Activated CD4-positive, alpha-beta T cell treated with anti-CD3 and anti-CD28 coated beads, Interleukin-2, amount 10 ng/mL, durations not matched to agents 7 days and 5 days (primary cell): ENCODE measurements around the gene ADGRG3. TPM values are rescaled to one million over a fixed set of nuclear protein-coding genes. Genes with fewer than 3 reads are reported as not detected.

Experiments
- CTCF ChIA-PET: fragments of 350-600 bp; sonication (Branson Sonifier 250); formaldehyde crosslinking; loops from one replicate; lab custom pipeline; 2021; ENCODE audit warnings: antibody characterized with exemption; lab: Charles Lee
- POLR2A ChIA-PET: fragments of 350-600 bp; sonication (Branson Sonifier 250); formaldehyde crosslinking; loops from one replicate; lab custom pipeline; 2021; ENCODE audit warnings: antibody characterized with exemption; lab: Charles Lee
- DNase-seq: peaks from one replicate; pipeline ENCODE4 v3.0.0-alpha.2; 2020
- H3K27ac Mint-ChIP-seq: one replicate; pipeline ENCODE4 v1.8.0; 2021; ENCODE audit warnings: mild to moderate bottlenecking, moderate library complexity, mixed read lengths
- H3K27me3 Mint-ChIP-seq: one replicate; pipeline ENCODE4 v1.8.0; 2021; ENCODE audit warnings: mixed read lengths
- H3K36me3 Mint-ChIP-seq: one replicate; pipeline ENCODE4 v1.8.0; 2021; ENCODE audit warnings: low read depth, mixed read lengths
- H3K4me1 Mint-ChIP-seq: one replicate; pipeline ENCODE4 v1.8.0; 2021; ENCODE audit warnings: mixed read lengths
- H3K4me3 Mint-ChIP-seq: one replicate; pipeline ENCODE4 v1.8.0; 2021; ENCODE audit warnings: mild to moderate bottlenecking, moderate library complexity, mixed read lengths
- H3K9me3 Mint-ChIP-seq: one replicate; pipeline ENCODE4 v1.8.0; 2021; ENCODE audit warnings: mixed read lengths
- total RNA-seq, 2 experiments: library from RNA; stranded (reverse); gene quantifications; one replicate each; pipeline ENCODE4 v1.2.3, GENCODE V29; 2021

ADGRG3 gene
- total RNA-seq, 2 experiments from 2014 or later: not detected

GRCh38 chr16:57635266-57636097 lies 32.6 kb upstream of the ADGRG3 start:
- POLR2A ChIA-PET: no interaction called here
- Mint-ChIP-seq H3K36me3 (no peaks in the 10 kb centered on the region), H3K9me3 (no peaks in the 10 kb centered on the region), H3K4me1 (peaks cover 5% of the 10 kb centered on the region), H3K27ac (no peak overlapping the region), H3K27me3 (peaks cover 33% of the 10 kb centered on the region), H3K4me3 (no peak overlapping the region)
- no peak for DNase-seq
- CTCF ChIA-PET: interaction anchor here (0.8 to 7.9 kb wide), 8 partner anchors 13 to 59 kb away, joined by 3 to 62 read pairs (median 4); no protein-coding TSS in a partner anchor

- ChIA-PET CTCF (interaction anchor here (1.1 to 7.9 kb wide), 4 partner anchors 12 to 60 kb away, joined by 3 to 62 read pairs (median 6); no protein-coding TSS in a partner anchor), POLR2A (no interaction called here)
- no peaks in the 10 kb centered on the region for H3K36me3 Mint-ChIP-seq
- no peak overlapping the region for H3K27ac Mint-ChIP-seq
- H3K9me3 Mint-ChIP-seq: no peaks in the 10 kb centered on the region
- H3K27me3 Mint-ChIP-seq: peaks cover 27% of the 10 kb centered on the region
- peaks cover 2% of the 10 kb centered on the region for H3K4me1 Mint-ChIP-seq
- no peak for DNase-seq
- no peak overlapping the region for H3K4me3 Mint-ChIP-seq
These were observed 31.9 kb upstream of the ADGRG3 start for GRCh38 chr16:57636184-57636583.

GRCh38 chr16:57637020-57637419 lies 31.1 kb upstream of the ADGRG3 start:
- Mint-ChIP-seq H3K4me3 (no peak overlapping the region), H3K27me3 (peaks cover 27% of the 10 kb centered on the region), H3K9me3 (no peaks in the 10 kb centered on the region), H3K4me1 (peaks cover 2% of the 10 kb centered on the region), H3K36me3 (no peaks in the 10 kb centered on the region), H3K27ac (peak overlapping the region; percentile 9)
- ChIA-PET CTCF (interaction anchor here (0.9 to 7.9 kb wide), 4 partner anchors 11 to 61 kb away, joined by 3 to 62 read pairs (median 6); no protein-coding TSS in a partner anchor), POLR2A (interaction anchor here (1.0 kb wide), 1 partner anchor 91 kb away, joined by 4 read pairs; no protein-coding TSS in a partner anchor)
- DNase-seq: no peak

- DNase-seq: no peak
- ChIA-PET CTCF (interaction anchor here (0.9 to 7.9 kb wide), 3 partner anchors 11 to 61 kb away, joined by 3 to 62 read pairs (median 10); no protein-coding TSS in a partner anchor), POLR2A (interaction anchor here (1.0 kb wide), 1 partner anchor 91 kb away, joined by 4 read pairs; no protein-coding TSS in a partner anchor)
- Mint-ChIP-seq H3K27ac (peak overlapping the region; percentile 19), H3K4me3 (no peak overlapping the region), H3K9me3 (no peaks in the 10 kb centered on the region), H3K36me3 (no peaks in the 10 kb centered on the region), H3K4me1 (peaks cover 2% of the 10 kb centered on the region), H3K27me3 (peaks cover 27% of the 10 kb centered on the region)
These were observed 30.7 kb upstream of the ADGRG3 start for GRCh38 chr16:57637424-57637823.

GRCh38 chr16:57637965-57638364 lies 30.1 kb upstream of the ADGRG3 start:
- POLR2A ChIA-PET: interaction anchor here (1.0 kb wide), 1 partner anchor 91 kb away, joined by 4 read pairs; no protein-coding TSS in a partner anchor
- no peak for DNase-seq

GRCh38 chr16:57638381-57638780 lies 29.7 kb upstream of the ADGRG3 start:
- no peak for DNase-seq
- peak overlapping the region; percentile 13 for H3K27ac Mint-ChIP-seq
- CTCF ChIA-PET: interaction anchor here (0.6 to 7.9 kb wide), 7 partner anchors 10 to 545 kb away, joined by 3 to 62 read pairs (median 5); no protein-coding TSS in a partner anchor
- POLR2A ChIA-PET: no interaction called here
- no peaks in the 10 kb centered on the region for H3K36me3 Mint-ChIP-seq
- H3K4me1 Mint-ChIP-seq: peaks cover 5% of the 10 kb centered on the region
- H3K27me3 Mint-ChIP-seq: peaks cover 27% of the 10 kb centered on the region
- no peaks in the 10 kb centered on the region for H3K9me3 Mint-ChIP-seq
- H3K4me3 Mint-ChIP-seq: no peak overlapping the region

More at GRCh38 chr16:57637965-57638364, 30.1 kb upstream of the ADGRG3 start:
- H3K27me3 Mint-ChIP-seq: peaks cover 27% of the 10 kb centered on the region
- no peaks in the 10 kb centered on the region for H3K9me3 Mint-ChIP-seq
- H3K27ac Mint-ChIP-seq: no peak overlapping the region
- no peak overlapping the region for H3K4me3 Mint-ChIP-seq
- CTCF ChIA-PET: interaction anchor here (0.6 to 7.9 kb wide), 6 partner anchors 10 to 544 kb away, joined by 3 to 62 read pairs (median 3); no protein-coding TSS in a partner anchor
- H3K36me3 Mint-ChIP-seq: no peaks in the 10 kb centered on the region
- H3K4me1 Mint-ChIP-seq: peaks cover 2% of the 10 kb centered on the region

- POLR2A ChIA-PET: interaction anchor here (0.6 kb wide), 2 partner anchors 30 to 33 kb away, joined by 4 to 6 read pairs; no protein-coding TSS in a partner anchor
- Mint-ChIP-seq H3K4me1 (peaks cover 6% of the 10 kb centered on the region), H3K36me3 (no peaks in the 10 kb centered on the region), H3K27ac (no peak overlapping the region), H3K9me3 (no peaks in the 10 kb centered on the region), H3K4me3 (no peak overlapping the region), H3K27me3 (peaks cover 27% of the 10 kb centered on the region)
- CTCF ChIA-PET: interaction anchor here (0.6 to 7.9 kb wide), 7 partner anchors 9 to 546 kb away, joined by 3 to 62 read pairs (median 5); no protein-coding TSS in a partner anchor
- DNase-seq: no peak
These were observed 28.8 kb upstream of the ADGRG3 start for GRCh38 chr16:57639172-57639887.

GRCh38 chr16:57640185-57640584 lies 27.9 kb upstream of the ADGRG3 start:
- peaks cover 6% of the 10 kb centered on the region for H3K4me1 Mint-ChIP-seq
- H3K36me3 Mint-ChIP-seq: no peaks in the 10 kb centered on the region
- no peak for DNase-seq
- no peak overlapping the region for H3K4me3 Mint-ChIP-seq
- CTCF ChIA-PET: interaction anchor here (1.9 to 7.9 kb wide), 4 partner anchors 8 to 63 kb away, joined by 5 to 62 read pairs (median 20); no protein-coding TSS in a partner anchor
- POLR2A ChIA-PET: no interaction called here
- H3K27me3 Mint-ChIP-seq: peaks cover 27% of the 10 kb centered on the region
- H3K9me3 Mint-ChIP-seq: no peaks in the 10 kb centered on the region
- no peak overlapping the region for H3K27ac Mint-ChIP-seq

- Mint-ChIP-seq H3K36me3 (no peaks in the 10 kb centered on the region), H3K4me1 (peaks cover 6% of the 10 kb centered on the region), H3K27ac (no peak overlapping the region), H3K27me3 (peaks cover 27% of the 10 kb centered on the region), H3K9me3 (no peaks in the 10 kb centered on the region), H3K4me3 (no peak overlapping the region)
- POLR2A ChIA-PET: no interaction called here
- CTCF ChIA-PET: interaction anchor here (1.1 to 7.9 kb wide), 6 partner anchors 8 to 96 kb away, joined by 3 to 62 read pairs (median 6); no protein-coding TSS in a partner anchor
- DNase-seq: no peak
These were observed 27.5 kb upstream of the ADGRG3 start for GRCh38 chr16:57640612-57641011.

- H3K27ac Mint-ChIP-seq: no peak overlapping the region
- H3K4me3 Mint-ChIP-seq: no peak overlapping the region
- peaks cover 14% of the 10 kb centered on the region for H3K4me1 Mint-ChIP-seq
- POLR2A ChIA-PET: no interaction called here
- CTCF ChIA-PET: interaction anchor here (0.6 to 6.0 kb wide), 5 partner anchors 12 to 95 kb away, joined by 3 to 34 read pairs (median 4); no protein-coding TSS in a partner anchor
- no peak for DNase-seq
- no peaks in the 10 kb centered on the region for H3K36me3 Mint-ChIP-seq
- peaks cover 19% of the 10 kb centered on the region for H3K27me3 Mint-ChIP-seq
- H3K9me3 Mint-ChIP-seq: no peaks in the 10 kb centered on the region
These were observed 25.7 kb upstream of the ADGRG3 start for GRCh38 chr16:57642160-57643135.

GRCh38 chr16:57643147-57643874 lies 24.8 kb upstream of the ADGRG3 start:
- no peaks in the 10 kb centered on the region for H3K9me3 Mint-ChIP-seq
- ChIA-PET POLR2A (no interaction called here), CTCF (interaction anchor here (1.0 to 6.0 kb wide), 3 partner anchors 13 to 66 kb away, joined by 3 to 34 read pairs (median 7); no protein-coding TSS in a partner anchor)
- peaks cover 11% of the 10 kb centered on the region for H3K27me3 Mint-ChIP-seq
- DNase-seq: no peak
- H3K36me3 Mint-ChIP-seq: no peaks in the 10 kb centered on the region
- H3K4me3 Mint-ChIP-seq: no peak overlapping the region
- H3K27ac Mint-ChIP-seq: no peak overlapping the region
- H3K4me1 Mint-ChIP-seq: peaks cover 23% of the 10 kb centered on the region
